GM23338 (cell line): ENCODE measurements around the gene PRR18.

Experiments used
- CREB1 ChIP-seq: fragments of 250-450 bp; sonication (Bioruptor Pico); IDR thresholded peaks from 2 replicates; pipeline ENCODE4 v1.5.0; 2020; ENCODE audit warnings: low read depth, mild to moderate bottlenecking, moderate library complexity
- EZH2 ChIP-seq: fragments of 200-600 bp; sonication (generic); IDR thresholded peaks from one replicate; pipeline ENCODE4 v1.8.0; 2017; ENCODE audit warnings: antibody characterized with exemption, mild to moderate bottlenecking, low read depth; ENCODE audit not compliant: unreplicated experiment
- EZH2phosphoT487 ChIP-seq: fragments of 200-600 bp; sonication (generic); IDR thresholded peaks from one replicate; pipeline ENCODE4 v1.8.1; 2018; ENCODE audit warnings: antibody characterized with exemption; ENCODE audit not compliant: unreplicated experiment
- JUNB ChIP-seq: IDR thresholded peaks from one replicate; pipeline ENCODE4 v1.6.1; 2016; ENCODE audit warnings: antibody characterized with exemption; ENCODE audit not compliant: unreplicated experiment
- NANOG ChIP-seq: IDR thresholded peaks from 2 replicates; pipeline ENCODE4 v1.6.1; 2016; ENCODE audit warnings: antibody characterized with exemption, borderline replicate concordance
- POLR2AphosphoS5 ChIP-seq: IDR thresholded peaks from 2 replicates; pipeline ENCODE4 v1.6.1; 2016; ENCODE audit warnings: antibody characterized with exemption, low read depth
- REST ChIP-seq: IDR thresholded peaks from one replicate; pipeline ENCODE4 v1.6.1; 2018; ENCODE audit warnings: antibody characterized with exemption; ENCODE audit not compliant: unreplicated experiment
- STAT1 ChIP-seq: IDR thresholded peaks from one replicate; pipeline ENCODE4 v1.6.1; 2016; ENCODE audit warnings: antibody characterized with exemption; ENCODE audit not compliant: unreplicated experiment
- ZNF114 ChIP-seq: fragments of 250-450 bp; sonication (Bioruptor Pico); IDR thresholded peaks from 2 replicates; pipeline ENCODE4 v1.5.0; 2020; ENCODE audit warnings: mild to moderate bottlenecking, moderate library complexity
- ZNF331 ChIP-seq: fragments of 250-450 bp; sonication (Bioruptor Pico); IDR thresholded peaks from 2 replicates; pipeline ENCODE4 v1.5.0; 2020; ENCODE audit warnings: low read depth, mild to moderate bottlenecking, moderate library complexity
- TF ChIP-seq, protein P1 (sequence below), 2 experiments: fragments of 200-600 bp in 1 of 2; sonication (generic) in 1 of 2; conservative IDR thresholded peaks; 2 replicates each; pipeline versions ENCODE4 v1.5.1 to v1.6.1; 2016 to 2017; ENCODE audit warnings: antibody characterized with exemption in 2 of 2, low read depth in 2 of 2, mild to moderate bottlenecking in 2 of 2, moderate library complexity in 1 of 2
- TF ChIP-seq, protein P2 (sequence below): IDR thresholded peaks from 2 replicates; pipeline ENCODE4 v1.6.1; 2016; ENCODE audit warnings: antibody characterized with exemption
- TF ChIP-seq, protein P3 (sequence below): fragments of 250-450 bp; sonication (Bioruptor Pico); IDR thresholded peaks from 2 replicates; pipeline ENCODE4 v1.5.0; 2020; ENCODE audit warnings: mild to moderate bottlenecking, moderate library complexity

DNA sequence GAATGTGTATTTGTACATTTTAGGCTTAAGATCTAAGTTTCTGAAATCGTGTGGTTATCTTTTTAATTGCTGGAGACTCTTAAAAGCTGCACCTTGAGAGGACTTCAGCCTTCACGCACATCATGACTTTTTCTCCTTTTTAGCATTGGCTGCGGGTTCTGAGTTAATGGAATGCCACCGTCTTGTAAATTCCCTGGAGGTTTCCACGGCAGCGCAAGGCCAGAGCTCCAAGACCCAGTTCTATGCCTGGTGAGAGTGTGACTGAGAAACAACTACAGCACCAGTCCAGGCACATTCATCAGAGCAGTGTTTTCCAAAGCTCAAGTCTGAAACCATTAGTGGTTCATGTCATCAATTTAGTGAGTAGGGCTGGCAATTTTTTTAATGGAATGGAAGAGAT, 23.0 kb downstream of the PRR18 start:
- TF ChIP-seq, protein P1, sequence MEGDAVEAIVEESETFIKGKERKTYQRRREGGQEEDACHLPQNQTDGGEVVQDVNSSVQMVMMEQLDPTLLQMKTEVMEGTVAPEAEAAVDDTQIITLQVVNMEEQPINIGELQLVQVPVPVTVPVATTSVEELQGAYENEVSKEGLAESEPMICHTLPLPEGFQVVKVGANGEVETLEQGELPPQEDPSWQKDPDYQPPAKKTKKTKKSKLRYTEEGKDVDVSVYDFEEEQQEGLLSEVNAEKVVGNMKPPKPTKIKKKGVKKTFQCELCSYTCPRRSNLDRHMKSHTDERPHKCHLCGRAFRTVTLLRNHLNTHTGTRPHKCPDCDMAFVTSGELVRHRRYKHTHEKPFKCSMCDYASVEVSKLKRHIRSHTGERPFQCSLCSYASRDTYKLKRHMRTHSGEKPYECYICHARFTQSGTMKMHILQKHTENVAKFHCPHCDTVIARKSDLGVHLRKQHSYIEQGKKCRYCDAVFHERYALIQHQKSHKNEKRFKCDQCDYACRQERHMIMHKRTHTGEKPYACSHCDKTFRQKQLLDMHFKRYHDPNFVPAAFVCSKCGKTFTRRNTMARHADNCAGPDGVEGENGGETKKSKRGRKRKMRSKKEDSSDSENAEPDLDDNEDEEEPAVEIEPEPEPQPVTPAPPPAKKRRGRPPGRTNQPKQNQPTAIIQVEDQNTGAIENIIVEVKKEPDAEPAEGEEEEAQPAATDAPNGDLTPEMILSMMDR (conservative IDR thresholded peaks at IDR 0.05; ENCODE audit: low read depth in 2 of 2), result no peak
- TF ChIP-seq POLR2AphosphoS5, result no peak
- TF ChIP-seq REST, result no peak
- no peak for TF ChIP-seq EZH2
- TF ChIP-seq JUNB, result no peak
- no peak for TF ChIP-seq EZH2phosphoT487
- no peak for TF ChIP-seq CREB1 (CRISPR knock-in tag)
- TF ChIP-seq, protein P2, sequence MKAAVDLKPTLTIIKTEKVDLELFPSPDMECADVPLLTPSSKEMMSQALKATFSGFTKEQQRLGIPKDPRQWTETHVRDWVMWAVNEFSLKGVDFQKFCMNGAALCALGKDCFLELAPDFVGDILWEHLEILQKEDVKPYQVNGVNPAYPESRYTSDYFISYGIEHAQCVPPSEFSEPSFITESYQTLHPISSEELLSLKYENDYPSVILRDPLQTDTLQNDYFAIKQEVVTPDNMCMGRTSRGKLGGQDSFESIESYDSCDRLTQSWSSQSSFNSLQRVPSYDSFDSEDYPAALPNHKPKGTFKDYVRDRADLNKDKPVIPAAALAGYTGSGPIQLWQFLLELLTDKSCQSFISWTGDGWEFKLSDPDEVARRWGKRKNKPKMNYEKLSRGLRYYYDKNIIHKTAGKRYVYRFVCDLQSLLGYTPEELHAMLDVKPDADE, result no peak
- no peak for TF ChIP-seq ZNF114 (CRISPR knock-in tag)
- no peak for TF ChIP-seq STAT1
- TF ChIP-seq NANOG, result no peak
- TF ChIP-seq ZNF331 (CRISPR knock-in tag), result no peak
- TF ChIP-seq, protein P3, sequence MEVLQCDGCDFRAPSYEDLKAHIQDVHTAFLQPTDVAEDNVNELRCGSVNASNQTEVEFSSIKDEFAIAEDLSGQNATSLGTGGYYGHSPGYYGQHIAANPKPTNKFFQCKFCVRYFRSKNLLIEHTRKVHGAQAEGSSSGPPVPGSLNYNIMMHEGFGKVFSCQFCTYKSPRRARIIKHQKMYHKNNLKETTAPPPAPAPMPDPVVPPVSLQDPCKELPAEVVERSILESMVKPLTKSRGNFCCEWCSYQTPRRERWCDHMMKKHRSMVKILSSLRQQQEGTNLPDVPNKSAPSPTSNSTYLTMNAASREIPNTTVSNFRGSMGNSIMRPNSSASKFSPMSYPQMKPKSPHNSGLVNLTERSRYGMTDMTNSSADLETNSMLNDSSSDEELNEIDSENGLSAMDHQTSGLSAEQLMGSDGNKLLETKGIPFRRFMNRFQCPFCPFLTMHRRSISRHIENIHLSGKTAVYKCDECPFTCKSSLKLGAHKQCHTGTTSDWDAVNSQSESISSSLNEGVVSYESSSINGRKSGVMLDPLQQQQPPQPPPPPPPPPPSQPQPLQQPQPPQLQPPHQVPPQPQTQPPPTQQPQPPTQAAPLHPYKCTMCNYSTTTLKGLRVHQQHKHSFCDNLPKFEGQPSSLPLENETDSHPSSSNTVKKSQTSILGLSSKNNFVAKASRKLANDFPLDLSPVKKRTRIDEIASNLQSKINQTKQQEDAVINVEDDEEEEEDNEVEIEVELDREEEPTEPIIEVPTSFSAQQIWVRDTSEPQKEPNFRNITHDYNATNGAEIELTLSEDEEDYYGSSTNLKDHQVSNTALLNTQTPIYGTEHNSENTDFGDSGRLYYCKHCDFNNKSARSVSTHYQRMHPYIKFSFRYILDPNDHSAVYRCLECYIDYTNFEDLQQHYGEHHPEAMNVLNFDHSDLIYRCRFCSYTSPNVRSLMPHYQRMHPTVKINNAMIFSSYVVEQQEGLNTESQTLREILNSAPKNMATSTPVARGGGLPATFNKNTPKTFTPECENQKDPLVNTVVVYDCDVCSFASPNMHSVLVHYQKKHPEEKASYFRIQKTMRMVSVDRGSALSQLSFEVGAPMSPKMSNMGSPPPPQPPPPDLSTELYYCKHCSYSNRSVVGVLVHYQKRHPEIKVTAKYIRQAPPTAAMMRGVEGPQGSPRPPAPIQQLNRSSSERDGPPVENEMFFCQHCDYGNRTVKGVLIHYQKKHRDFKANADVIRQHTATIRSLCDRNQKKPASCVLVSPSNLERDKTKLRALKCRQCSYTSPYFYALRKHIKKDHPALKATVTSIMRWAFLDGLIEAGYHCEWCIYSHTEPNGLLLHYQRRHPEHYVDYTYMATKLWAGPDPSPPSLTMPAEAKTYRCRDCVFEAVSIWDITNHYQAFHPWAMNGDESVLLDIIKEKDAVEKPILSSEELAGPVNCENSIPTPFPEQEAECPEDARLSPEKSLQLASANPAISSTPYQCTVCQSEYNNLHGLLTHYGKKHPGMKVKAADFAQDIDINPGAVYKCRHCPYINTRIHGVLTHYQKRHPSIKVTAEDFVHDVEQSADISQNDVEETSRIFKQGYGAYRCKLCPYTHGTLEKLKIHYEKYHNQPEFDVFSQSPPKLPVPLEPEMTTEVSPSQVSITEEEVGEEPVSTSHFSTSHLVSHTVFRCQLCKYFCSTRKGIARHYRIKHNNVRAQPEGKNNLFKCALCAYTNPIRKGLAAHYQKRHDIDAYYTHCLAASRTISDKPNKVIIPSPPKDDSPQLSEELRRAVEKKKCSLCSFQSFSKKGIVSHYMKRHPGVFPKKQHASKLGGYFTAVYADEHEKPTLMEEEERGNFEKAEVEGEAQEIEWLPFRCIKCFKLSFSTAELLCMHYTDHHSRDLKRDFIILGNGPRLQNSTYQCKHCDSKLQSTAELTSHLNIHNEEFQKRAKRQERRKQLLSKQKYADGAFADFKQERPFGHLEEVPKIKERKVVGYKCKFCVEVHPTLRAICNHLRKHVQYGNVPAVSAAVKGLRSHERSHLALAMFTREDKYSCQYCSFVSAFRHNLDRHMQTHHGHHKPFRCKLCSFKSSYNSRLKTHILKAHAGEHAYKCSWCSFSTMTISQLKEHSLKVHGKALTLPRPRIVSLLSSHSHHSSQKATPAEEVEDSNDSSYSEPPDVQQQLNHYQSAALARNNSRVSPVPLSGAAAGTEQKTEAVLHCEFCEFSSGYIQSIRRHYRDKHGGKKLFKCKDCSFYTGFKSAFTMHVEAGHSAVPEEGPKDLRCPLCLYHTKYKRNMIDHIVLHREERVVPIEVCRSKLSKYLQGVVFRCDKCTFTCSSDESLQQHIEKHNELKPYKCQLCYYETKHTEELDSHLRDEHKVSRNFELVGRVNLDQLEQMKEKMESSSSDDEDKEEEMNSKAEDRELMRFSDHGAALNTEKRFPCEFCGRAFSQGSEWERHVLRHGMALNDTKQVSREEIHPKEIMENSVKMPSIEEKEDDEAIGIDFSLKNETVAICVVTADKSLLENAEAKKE (CRISPR knock-in tag), result no peak
